Tibial nerve (tissue), 4 donors: ENCODE data around the gene RWDD1.
"Not testable (repeated sequence)": the region's sequence is repeated elsewhere in the genome, so short reads cannot be mapped to it uniquely, and the experiment has no call there.

Experiments
- CTCF ChIP-seq, 5 experiments: fragments of 200-600 bp in 3 of 5; fragments of 450-650 bp in 2 of 5; sonication (generic) in 3 of 5; IDR thresholded peaks; one replicate each; pipeline ENCODE4 v1.5.1; 2016 to 2019; ENCODE audit warnings: antibody characterized with exemption in 5 of 5, mild to moderate bottlenecking in 3 of 5, moderate library complexity in 2 of 5
- EP300 ChIP-seq, 2 donors: sonication (generic); formaldehyde crosslinking; IDR thresholded peaks; one replicate each; pipeline ENCODE4 v1.6.1; 2017; ENCODE audit warnings: antibody characterized with exemption in 2 of 2, mild to moderate bottlenecking in 1 of 2
- POLR2A ChIP-seq, 2 donors: fragments of 450-650 bp; IDR thresholded peaks; one replicate each; pipeline ENCODE4 v1.6.1; 2017; ENCODE audit warnings: antibody characterized with exemption in 2 of 2, mild to moderate bottlenecking in 2 of 2, moderate library complexity in 2 of 2

DNA sequence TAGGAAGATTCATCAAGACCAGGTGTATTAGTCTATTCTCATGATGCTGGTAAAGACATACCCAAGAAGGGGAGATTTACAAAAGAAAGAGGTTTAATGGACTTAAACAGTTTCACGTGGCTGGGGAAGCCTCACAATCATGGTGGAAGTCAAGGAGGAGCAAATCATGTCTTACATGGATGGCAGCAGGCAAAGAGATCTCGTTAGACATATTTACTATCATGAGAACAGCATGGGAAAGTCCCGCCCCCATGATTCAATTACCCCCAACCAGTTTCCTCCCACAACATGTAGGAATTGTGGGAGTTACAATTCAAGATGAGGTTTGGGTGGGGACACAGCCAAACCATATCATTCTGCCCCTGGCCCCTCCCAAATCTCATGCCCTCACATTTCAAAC lies 32.6 kb downstream of the RWDD1 start:
- not testable (repeated sequence) for TF ChIP-seq POLR2A, CTCF, EP300 (IDR thresholded peaks at IDR 0.05)
